HG02642 (cell line): Measurements from ENCODE around the gene TMEM8B.

ENCODE experiments used
- ATAC-seq: cut with Tn5 transposase; IDR thresholded peaks from one replicate; pipeline ENCODE4 v1.9.1; 2021; ENCODE audit warnings: mild to moderate bottlenecking; ENCODE audit not compliant: unreplicated experiment, poor library complexity

The TMEM8B gene

DNA sequence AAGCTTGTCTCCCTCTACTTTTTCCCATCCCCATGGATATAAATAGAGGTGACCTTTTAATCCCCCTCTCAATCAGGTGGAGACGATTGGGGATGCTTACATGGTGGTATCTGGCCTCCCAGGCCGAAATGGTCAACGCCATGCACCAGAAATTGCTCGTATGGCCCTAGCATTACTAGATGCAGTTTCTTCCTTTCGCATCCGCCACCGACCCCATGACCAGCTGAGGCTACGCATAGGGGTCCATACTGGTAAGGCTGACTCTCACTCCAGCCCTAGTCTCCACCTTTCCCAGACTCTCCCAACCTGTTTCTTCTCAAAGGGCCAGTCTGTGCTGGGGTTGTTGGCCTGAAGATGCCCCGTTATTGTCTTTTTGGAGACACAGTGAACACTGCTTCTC lies 20.6 kb upstream of the TMEM8B start:
- ATAC-seq: no peak

DNA sequence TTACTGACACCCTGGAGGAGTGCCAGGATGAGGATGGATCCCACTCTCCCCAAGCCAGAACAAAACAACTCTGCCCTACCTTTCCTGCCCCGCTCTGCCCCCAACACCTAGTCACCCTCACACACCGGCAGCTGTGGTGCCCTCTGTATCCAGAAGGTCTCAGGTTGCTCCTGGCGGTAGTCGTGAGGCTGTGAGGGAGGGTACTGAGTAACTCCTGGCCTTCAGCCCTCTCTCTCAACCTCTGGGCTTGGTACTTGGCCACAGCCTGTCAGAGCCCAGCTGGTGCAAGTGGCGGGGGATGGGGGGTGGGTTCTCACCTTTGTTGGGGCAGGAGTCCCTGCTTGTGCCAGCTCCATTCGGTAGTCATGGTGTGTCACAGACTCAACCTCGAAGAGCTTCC lies 18.9 kb upstream of the TMEM8B start:
- ATAC-seq: no peak

DNA sequence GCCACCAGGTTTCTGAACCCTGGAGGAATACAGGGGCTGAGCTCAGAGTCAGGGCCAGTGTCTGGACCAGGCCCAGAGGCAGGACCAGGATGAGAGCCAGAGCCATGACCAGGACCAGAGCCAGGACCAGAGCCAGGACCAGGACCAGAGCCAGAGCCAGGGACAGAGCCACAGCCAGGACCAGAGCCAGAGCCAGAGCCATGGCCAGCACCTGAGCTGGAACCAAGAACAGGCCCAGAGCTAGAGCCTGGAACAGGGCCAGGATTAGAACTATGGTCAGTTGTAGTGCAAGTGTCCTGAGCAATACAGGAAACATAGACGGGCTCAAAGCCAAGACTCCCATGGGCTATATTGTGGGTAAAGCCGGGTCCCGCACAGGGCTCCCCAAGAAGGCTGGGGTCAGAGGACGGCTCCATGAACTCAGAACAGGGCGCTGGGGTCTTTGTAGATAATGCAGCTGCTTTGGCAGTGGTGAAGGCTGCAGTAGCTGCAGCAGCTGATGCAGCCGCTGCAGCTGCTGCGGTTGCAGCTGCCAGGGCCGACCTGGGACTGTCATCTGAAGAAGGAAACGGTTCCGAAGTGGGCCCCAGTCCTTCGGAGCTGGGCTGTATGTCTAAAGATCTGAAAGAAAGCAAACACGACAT lies 17.5 kb upstream of the TMEM8B start:
- no peak for ATAC-seq

DNA sequence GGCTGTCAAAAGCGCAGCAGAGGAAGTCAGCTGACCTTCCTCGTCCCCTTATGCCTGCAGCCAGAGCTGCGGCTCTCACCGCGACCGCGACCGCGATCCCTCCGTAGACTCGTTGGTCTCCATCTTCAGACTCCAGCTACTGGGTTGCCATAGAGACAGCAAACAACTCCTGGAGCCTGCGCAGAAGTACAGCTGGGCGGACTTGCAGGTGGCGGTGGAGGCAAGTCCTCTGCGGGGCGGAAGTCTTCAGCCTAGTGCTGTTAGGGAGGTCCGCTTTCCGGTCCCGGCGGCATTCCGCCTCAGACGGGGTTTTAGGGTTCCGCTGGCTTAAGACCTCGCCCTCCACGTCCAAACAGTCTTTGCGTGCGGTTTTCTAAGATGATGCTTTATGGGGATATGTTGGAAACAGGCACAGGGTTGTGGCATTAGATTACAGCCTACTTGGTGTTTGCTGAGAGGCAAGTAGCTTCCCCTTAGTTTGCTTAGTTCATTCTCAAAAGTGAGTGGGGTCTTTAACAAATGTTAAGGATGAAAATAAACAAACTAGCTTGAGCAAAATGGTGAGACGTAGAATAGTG lies 16.9 kb upstream of the TMEM8B start, which contains the start of gene SPAG8:
SPAG8 (minus strand) TSS at position 238 of the 578 bp plus-strand sequence; CDS start at position 123, 115 bp downstream.
- ATAC-seq: peak; percentile 62

DNA sequence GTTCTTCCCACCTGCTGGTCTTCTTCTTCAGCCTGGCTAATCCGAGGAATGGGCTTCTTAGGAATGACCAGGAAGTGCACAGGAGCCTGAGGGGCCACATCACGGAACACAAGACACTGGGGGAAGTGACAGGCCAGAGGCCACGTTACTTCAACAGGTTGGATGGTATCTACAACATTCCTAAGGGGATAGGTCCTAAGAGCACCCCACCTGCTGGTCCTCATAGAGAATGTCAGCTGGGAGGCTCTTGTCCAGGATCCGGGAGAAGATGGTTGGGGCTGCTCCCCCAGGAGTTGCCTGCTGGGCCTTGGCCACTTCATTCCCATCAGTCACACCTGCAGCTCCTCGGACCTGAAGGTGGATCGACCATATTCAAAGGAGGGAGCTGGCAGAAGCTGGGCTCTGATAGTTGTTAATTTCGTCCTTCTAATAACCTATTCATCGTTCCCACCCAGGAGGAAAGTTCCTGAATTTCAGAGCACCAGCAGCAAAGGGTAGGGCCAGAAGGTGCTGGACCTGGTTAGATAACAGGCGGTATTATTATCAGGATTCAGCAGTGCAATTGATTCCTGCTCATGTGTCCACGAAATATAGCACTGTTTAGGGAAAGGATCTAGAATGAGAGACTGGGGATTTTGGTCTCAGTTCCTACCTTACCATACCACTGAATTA lies 15.5 kb upstream of the TMEM8B start:
- no peak for ATAC-seq

DNA sequence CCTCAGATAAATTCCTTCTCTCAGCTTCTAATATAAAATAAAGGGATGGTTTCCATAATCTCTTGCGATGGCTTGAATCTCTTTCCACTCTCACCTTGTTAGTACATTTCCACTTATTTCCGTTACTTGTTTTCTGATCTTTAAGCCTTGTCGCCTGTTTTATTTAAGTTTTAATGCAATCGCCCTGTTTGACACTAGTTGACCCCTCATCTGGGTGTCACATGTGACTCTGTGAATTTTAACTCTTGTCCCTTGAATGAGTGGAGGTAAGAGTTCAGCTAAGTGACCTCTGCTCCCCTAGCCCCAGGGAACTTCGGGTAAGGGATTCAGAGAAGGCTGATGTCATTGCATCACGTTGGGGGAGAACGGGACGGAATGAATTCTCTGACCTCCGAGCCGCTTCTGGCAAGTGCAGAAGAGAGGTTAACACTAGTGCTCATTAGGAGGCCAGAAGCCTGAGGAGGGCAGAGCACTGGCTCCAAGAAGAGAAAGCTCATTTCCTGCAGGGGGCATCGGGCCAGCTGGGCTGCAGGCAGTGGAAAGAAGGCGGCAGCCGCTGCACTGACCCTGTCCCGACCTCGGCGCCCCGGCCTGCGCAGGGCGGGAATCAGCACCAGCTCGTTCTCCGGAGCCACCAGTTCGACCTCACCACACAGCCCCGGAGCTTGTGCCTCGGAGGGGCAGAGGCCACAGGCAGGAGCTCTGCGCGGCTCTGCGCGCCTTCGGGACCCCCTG lies 14.8 kb upstream of the TMEM8B start:
- peak; percentile 28 for ATAC-seq

DNA sequence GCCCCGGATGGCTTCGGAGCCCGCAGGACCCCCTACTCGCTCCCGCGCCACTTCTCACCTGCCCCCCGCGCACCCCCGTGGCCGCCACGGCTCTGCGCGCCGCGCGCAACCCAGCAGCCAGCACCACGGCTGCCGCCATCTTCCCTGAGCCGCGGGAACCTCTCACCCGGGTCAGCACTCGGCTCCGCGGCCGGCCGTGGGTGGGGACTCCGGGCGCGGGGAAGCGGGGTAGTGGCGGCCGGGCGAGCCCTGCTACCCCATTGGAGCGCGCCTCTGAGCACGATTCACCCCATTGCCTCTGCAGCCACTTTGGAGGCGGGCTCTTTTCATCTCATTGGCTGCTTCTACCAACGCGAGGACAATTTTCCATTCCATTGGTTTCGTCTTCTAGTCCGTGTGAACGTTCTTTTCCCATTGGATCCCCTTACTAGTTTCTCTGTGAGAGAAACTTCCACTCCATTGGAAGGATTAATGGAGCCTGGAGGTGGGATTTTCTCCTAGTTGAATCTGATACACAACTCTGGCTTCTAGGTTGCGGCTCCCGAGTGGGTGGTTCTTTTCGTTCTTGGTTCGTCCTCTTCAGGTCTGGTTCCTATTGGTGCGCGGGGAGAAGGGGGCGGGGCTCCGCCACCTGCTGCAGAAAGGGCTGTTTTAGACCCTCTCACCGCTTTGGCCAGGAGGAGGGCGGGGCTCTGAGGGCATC lies 14.0 kb upstream of the TMEM8B start, which contains the start of gene HINT2:
HINT2 (minus strand) TSS at position 202 of the 703 bp plus-strand sequence; CDS start at position 139, 63 bp downstream.
- peak; percentile 79 for ATAC-seq

DNA sequence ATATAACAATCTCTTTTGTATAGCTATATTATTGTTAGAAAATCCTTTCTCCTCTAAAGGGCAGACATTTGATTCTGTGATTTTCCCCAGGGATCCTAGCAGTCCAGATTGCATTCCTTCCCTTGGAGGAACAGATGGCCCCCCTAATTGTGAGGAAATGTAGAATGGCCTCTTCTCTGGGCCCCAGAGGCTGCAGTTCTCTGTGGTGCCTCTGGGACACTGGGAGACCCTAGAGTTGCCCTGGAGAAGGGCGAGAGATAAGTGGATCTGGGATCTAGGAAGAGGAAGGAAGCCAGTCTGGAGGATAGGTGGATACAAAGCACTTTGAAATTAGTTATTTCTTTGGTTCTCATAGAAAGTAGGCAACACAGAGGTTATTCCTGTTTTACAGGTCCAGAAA lies 12.3 kb upstream of the TMEM8B start:
- no peak for ATAC-seq

DNA sequence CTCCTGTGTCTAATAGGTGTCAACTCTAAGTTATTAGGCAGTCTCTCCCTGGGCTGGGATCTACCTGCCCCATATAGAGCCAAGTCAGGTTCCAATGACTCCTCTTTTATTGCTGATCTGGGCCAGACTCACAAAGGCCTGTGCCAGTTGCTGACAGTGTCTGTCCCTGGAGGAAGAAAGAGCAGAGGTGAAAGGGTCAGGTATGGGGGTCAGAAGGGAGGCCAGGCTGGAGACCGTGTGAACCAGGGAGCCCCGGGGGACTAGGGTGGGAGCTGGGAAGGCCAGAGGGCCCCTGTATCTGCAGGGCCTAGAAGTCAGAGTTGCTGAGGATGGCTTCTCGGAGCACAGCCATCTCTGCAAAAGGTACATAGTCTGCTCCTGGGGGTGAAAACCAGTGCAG lies 10.7 kb upstream of the TMEM8B start:
- ATAC-seq: no peak

DNA sequence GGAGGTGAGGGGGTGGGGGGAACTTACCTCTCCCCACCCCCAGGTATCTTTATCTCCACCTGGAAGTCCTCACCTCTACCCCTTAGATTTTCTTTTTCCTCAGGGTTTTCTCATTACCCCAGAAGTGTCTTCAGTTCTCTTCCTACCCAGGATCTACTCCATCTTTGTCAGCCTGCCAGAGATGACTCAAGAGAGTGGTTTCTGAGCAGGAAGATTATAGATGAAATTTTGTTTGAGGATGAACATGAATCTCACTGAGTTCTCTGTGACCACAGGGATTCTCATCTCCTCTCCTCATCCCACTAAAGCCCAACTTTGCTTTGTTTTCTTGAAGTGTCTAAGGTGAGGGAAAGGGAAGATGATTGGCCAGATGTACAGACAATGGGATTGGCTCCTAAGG lies 9.0 kb upstream of the TMEM8B start:
- no peak for ATAC-seq

DNA sequence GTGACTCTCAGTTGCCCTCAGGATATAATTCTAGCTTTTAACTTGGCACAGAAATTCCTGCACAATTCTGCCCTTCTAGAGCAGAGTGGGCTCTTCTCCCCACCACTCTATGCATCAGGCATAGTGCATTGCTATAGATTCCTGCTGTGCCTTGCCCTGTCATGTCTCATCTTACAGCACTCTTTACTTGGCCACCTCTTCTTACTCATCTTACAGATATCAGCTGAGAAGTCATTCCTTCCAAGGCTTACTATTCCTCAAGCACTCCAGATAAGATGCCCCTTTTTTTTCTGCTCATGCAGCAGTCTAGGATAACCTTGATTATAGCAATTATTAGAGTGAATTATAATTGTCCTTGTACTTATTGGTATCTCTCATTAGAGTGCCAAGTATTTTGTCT lies 6.1 kb upstream of the TMEM8B start:
- ATAC-seq: no peak

DNA sequence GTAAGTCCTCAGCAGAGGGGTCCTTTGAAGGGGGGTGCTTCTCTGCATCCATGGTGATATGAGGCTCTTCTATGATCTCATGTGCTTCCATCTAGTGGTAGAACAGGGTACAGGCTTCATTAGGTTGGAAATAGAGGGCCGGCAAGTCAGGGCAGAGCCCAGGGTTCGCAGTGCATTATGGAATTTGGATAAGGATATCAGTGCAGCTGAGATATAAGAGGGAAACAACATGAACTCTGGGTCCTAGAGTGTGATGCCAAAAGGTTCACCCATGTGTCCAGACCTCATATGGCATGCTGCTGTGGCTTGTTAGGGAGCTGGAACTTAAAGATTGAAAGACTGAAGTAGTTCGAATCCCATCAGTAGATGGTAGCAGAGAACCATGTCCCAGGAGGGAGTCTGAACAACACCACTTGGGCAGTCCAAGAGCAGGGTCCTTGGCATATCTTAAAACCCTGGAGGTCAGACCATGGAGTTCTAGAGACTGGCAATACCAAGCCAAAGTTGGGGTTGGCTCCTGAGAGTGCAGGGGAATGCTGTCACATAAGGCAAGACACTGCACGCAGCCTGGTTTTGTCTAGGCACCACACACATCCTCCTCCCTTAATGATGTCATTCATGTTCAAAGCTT lies 2.8 kb upstream of the TMEM8B start:
- peak; percentile 38 for ATAC-seq

DNA sequence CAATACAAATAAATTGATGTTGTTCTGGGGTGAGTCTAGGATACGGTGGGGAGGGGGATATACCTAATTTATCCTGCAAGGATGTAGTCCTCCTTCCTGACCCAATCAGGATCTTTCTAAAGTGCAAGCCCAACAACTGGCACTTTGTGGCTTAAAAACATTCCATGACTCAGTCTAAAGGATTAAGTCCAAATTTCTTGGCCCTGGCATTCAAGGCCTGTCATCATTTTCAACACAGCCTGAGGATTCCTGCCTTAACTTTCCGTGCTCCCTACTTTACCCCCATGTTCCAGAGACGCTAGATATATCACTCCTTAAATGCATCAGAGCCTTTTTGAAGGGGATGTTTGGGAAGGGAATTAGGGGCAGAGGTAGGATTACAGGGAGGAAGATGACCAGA lies 1.5 kb upstream of the TMEM8B start:
- ATAC-seq: no peak

DNA sequence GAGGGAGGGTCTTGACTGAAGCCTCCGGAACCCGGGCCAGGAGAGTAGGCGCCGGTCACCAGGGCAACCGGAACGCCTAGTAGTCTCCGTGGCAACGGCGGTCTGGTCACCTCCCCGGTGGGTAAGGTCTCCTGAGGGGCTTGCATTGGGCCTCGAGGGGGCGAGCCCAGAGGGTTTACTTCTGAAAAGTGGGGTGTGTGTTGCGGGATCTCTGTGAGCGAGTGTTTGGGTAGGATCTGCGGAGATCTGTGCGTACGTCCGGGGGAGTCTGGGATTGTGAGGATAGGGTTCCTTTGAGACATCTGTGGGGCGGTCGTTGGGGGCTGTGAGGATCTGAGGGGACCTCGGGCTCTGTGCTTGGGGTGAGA lies 328 bp upstream of the TMEM8B start, which contains the start of gene FAM221B:
FAM221B (minus strand) TSS at position 17 of the 368 bp plus-strand sequence. CDS start 2,571 bp downstream, outside the sequence.
- no peak for ATAC-seq

DNA sequence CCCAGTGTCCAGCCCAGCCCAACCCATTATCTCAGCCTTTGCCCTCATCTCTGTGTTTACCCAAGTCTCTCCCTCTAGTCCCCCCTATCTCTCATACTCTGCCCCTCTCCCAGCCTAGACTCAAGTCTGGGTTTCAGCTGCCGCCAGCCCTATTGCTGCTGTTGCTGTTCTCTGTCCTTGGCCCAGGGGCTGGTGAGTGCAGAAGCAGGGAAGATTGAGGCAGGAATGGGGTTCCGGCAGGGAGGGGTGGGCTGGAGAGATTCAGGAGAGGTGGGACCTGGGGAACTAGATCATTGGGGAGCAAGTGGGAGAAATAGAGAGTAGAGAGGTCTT lies 702 bp downstream of the TMEM8B start:
- ATAC-seq: no peak

DNA sequence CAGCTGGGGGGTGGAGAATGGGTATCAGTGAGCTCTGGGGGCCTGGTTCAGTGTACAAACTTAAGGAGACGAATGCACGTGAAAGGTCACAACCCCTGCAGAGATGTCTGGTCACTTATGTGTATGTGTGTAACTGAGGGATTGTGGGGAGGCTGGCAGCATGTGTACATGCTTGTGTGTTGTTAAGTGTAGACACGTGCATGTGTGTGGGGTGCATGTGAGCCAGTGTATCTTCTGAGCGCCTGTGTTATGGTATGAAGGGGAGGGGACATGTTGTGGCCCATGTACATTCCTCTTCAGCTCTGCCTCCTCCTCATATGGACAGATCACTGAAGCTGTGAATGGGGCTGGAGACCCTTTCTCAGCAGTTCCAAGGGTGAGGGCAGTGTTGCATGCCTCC lies 2.0 kb downstream of the TMEM8B start:
- no peak for ATAC-seq

DNA sequence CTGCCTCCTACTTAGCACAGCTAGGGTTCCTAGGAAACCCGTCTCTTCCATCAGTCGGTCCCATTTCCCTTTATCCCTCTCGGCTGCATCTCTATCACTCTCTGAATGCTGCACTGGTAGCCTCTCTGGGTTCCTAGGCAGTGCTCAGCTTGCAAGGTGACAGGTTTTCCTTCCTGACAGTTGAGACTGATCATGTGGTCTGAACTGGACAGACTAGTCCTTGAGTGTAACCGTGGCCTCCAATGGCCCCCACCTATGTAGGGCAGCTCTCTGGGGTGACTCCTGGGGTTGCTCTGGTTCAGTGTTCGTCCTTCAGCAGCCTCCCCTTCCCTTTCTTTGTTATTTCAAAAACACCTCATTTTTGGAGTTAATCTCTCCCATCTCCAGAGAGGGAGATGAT lies 3.8 kb downstream of the TMEM8B start:
- no peak for ATAC-seq

DNA sequence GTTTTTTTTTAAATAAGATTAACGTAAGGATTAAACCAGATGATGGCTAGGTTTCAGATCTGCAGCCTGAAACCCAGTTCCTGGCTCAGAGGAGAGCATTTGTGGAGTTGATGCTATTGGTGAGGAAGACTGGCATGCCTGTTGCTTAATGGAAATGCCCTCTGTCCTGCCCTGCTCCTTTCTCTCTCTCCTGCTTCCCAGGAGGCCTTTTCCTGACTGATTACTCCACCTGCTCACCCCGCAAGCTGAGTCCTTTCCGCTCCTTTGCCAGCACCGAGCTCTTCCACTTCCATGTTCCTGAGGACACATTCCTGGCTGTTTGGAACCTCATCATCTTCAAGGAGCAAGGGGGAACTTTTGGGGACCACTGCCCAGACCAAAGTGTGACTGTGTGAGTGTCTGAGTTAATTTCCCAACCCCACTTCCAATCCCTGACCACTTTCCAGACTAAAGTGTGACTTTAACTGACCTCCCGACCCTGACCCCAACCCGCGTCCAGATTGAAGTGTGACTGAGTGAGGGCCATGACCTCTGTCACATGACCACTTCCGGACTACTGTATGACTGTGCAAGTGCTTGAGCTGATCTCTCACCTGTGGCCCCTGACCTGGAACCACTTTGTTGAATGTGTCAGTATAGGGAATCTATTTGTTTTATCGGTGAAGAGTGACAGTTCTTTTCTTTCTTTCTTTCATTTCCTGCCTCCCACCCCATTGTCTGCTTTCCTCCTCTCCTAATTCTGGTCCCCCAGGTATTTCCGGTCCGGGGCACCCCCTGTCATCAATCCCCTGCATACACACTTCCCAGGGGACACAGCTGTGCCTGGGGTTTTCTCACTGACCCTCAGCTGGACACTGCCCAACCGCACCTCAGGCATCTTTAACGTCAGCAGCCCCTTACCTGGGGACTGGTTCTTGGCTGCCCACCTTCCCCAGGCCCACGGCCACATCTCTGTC lies 5.5 kb downstream of the TMEM8B start:
- ATAC-seq: no peak

DNA sequence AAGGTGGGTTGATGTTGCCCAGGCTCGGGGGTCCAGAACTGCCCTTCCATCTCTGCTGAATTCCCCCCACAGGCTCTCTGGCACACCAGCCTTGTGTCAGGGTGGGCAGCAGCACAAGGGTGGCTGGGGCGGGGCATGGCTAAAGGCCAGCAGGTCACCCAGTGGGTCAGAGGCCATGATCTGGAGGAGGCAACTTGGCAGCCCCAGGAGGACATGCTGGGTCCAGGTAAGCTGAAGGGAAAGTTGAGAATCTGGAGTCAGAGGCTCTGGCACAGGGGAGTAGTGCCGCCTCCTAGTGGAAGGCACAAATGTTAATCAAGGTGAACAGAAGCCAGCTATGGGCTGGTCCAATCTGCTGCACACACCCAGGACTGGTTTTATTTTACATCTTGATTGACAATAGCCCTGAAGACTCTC lies 6.2 kb downstream of the TMEM8B start:
- no peak for ATAC-seq
